NCI-H526 (cell line): Measurements from ENCODE around the gene CTDSPL2.
"Not testable (repeated sequence)": the region's sequence is repeated elsewhere in the genome, so short reads cannot be mapped to it uniquely, and the experiment has no call there.

Experiments used
- DNase-seq, 2 experiments: peaks; one replicate each; lab custom pipeline; 2025; lab: John Stamatoyannopoulos, UW

Gene CTDSPL2

GRCh38 chr15:44541282-44541958, 114.0 kb downstream of the CTDSPL2 start:
- no peak for DNase-seq

- DNase-seq: no peak
Observed at GRCh38 chr15:44542596-44542995, 115.2 kb downstream of the CTDSPL2 start.

GRCh38 chr15:44544745-44545144, 117.3 kb downstream of the CTDSPL2 start:
- DNase-seq: not testable (repeated sequence)

GRCh38 chr15:44545913-44546802, 118.7 kb downstream of the CTDSPL2 start:
- peak in 1 of 2 experiments; percentile 7 for DNase-seq

GRCh38 chr15:44549152-44549551, 121.7 kb downstream of the CTDSPL2 start:
- DNase-seq: not testable (repeated sequence)

- peak in 1 of 2 experiments; percentile 15 for DNase-seq
Observed at GRCh38 chr15:44550256-44550655, 122.8 kb downstream of the CTDSPL2 start.

GRCh38 chr15:44550734-44551133, 123.3 kb downstream of the CTDSPL2 start:
- no peak for DNase-seq

- no peak for DNase-seq
Observed at GRCh38 chr15:44554934-44555723, 127.7 kb downstream of the CTDSPL2 start.

GRCh38 chr15:44560926-44561325, 133.5 kb downstream of the CTDSPL2 start:
- not testable (repeated sequence) for DNase-seq

GRCh38 chr15:44565387-44566154, 138.1 kb downstream of the CTDSPL2 start:
- no peak for DNase-seq

GRCh38 chr15:44566155-44566540, 138.7 kb downstream of the CTDSPL2 start:
- DNase-seq: no peak

- no peak for DNase-seq
Observed at GRCh38 chr15:44568338-44568737, 140.9 kb downstream of the CTDSPL2 start.

GRCh38 chr15:44569316-44569715, 141.9 kb downstream of the CTDSPL2 start:
- no peak for DNase-seq

GRCh38 chr15:44570361-44570760, 142.9 kb downstream of the CTDSPL2 start:
- DNase-seq: no peak

- DNase-seq: no peak
Observed at GRCh38 chr15:44573386-44573785, 146.0 kb downstream of the CTDSPL2 start.

- no peak for DNase-seq
Observed at GRCh38 chr15:44574734-44575133, 147.3 kb downstream of the CTDSPL2 start.
